ENCODE measurements around the gene CALU.

The CALU gene

DNA sequence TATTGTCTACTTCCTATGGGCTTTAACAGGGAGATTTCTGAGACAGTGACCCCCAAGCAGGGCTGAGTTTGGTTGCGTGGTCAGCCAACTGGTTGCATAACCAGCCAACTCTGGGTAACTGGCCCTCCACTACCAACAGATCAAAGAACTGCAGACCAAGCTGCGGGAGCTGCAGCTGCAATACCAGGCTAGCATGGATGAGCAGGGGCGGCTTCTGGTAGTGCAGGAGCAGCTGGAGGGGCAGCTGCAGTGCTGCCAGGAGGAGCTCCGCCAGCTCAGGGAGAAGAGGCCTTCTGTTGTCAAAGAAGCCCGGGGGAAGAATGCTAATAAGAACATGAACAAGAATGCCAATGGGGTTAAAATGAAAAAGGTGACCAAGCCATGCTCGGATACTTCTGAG, 75.3 kb downstream of the CALU start:
- no peak for DNase-seq

DNA sequence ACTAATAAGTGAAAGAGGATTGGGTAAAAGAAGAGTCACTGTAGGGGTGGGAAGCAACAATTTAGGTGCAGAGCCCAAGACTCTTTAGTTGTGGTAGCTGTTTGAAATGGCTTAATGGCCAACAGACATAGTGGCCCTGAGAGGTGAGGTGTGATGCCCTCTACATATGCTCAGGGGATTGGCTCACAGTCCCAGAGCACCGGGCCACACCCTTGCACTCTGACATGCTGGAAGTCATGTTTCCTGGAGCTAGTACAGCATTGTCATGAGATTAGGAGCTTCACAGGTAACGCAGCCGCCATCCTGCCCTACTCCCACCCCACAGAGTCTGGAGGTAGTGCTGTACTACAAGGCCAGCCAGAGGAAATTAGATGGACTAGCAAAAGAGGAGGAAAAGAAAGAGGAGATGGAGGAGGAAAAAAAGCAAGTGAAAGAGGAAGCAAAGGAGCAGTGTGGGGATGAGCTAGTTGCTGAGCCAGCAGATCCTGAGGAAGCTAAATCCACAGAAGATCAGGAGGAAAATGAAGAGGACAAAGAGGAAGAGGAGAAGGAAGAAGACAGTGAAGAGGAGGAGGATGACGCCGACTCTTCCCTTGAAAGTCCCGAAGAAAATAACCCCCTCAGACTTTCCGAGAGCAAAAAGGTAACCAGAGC, 76.3 kb downstream of the CALU start:
- DNase-seq: no peak

DNA sequence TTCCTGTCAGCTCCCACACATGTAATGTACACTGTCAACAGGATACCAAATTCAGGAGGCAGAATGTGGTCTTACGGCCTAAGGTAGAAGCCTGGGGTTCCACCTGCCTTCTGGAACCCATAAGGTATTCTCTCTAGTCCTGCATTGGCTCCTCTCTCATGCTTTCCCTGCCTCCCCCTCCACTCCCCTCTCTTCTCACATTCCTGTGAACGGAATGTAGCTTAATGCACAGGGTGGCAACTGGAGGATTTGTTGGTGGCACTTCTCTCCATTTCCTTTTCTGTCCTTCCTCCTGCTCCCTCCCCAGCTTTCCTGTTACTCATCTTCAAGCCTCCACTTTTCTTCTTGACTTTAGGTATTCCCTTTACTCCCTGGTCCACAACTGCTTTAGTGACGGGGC, 79.5 kb downstream of the CALU start:
- no peak for DNase-seq
